Activated CD4-positive, alpha-beta T cell treated with anti-CD3 and anti-CD28 coated beads, Interleukin-2, amount 10 ng/mL, durations not matched to agents 7 days and 5 days (primary cell): ENCODE data around the gene GASK1A. TPM values are rescaled to one million over a fixed set of nuclear protein-coding genes. Genes with fewer than 3 reads are reported as not detected.

Experiments
- CTCF ChIA-PET: fragments of 350-600 bp; sonication (Branson Sonifier 250); formaldehyde crosslinking; loops from one replicate; lab custom pipeline; 2021; ENCODE audit warnings: antibody characterized with exemption; lab: Charles Lee
- POLR2A ChIA-PET: fragments of 350-600 bp; sonication (Branson Sonifier 250); formaldehyde crosslinking; loops from one replicate; lab custom pipeline; 2021; ENCODE audit warnings: antibody characterized with exemption; lab: Charles Lee
- DNase-seq: peaks from one replicate; pipeline ENCODE4 v3.0.0-alpha.2; 2020
- H3K27ac Mint-ChIP-seq: one replicate; pipeline ENCODE4 v1.8.0; 2021; ENCODE audit warnings: mild to moderate bottlenecking, moderate library complexity, mixed read lengths
- H3K27me3 Mint-ChIP-seq: one replicate; pipeline ENCODE4 v1.8.0; 2021; ENCODE audit warnings: mixed read lengths
- H3K36me3 Mint-ChIP-seq: one replicate; pipeline ENCODE4 v1.8.0; 2021; ENCODE audit warnings: low read depth, mixed read lengths
- H3K4me1 Mint-ChIP-seq: one replicate; pipeline ENCODE4 v1.8.0; 2021; ENCODE audit warnings: mixed read lengths
- H3K4me3 Mint-ChIP-seq: one replicate; pipeline ENCODE4 v1.8.0; 2021; ENCODE audit warnings: mild to moderate bottlenecking, moderate library complexity, mixed read lengths
- H3K9me3 Mint-ChIP-seq: one replicate; pipeline ENCODE4 v1.8.0; 2021; ENCODE audit warnings: mixed read lengths
- total RNA-seq, 2 experiments: library from RNA; stranded (reverse); gene quantifications; one replicate each; pipeline ENCODE4 v1.2.3, GENCODE V29; 2021

The GASK1A gene
- total RNA-seq, 2 experiments from 2014 or later: not detected

- Mint-ChIP-seq H3K27me3 (no peaks in the 10 kb centered on the region), H3K27ac (no peak overlapping the region), H3K36me3 (no peaks in the 10 kb centered on the region), H3K4me1 (no peaks in the 10 kb centered on the region), H3K9me3 (peaks cover 3% of the 10 kb centered on the region), H3K4me3 (no peak overlapping the region)
- CTCF ChIA-PET: interaction anchor here (1.5 kb wide), 1 partner anchor 8 kb away, joined by 5 read pairs; no protein-coding TSS in a partner anchor
- DNase-seq: no peak
- POLR2A ChIA-PET: no interaction called here
Measured at GRCh38 chr3:43031485-43031884, 52.4 kb downstream of the GASK1A start.

GRCh38 chr3:43031889-43032545, 52.9 kb downstream of the GASK1A start:
- Mint-ChIP-seq H3K36me3 (no peaks in the 10 kb centered on the region), H3K9me3 (peaks cover 2% of the 10 kb centered on the region), H3K4me3 (no peak overlapping the region), H3K4me1 (no peaks in the 10 kb centered on the region), H3K27ac (no peak overlapping the region), H3K27me3 (no peaks in the 10 kb centered on the region)
- DNase-seq: no peak
- CTCF ChIA-PET: interaction anchor here (1.5 kb wide), 1 partner anchor 8 kb away, joined by 5 read pairs; no protein-coding TSS in a partner anchor
- POLR2A ChIA-PET: no interaction called here

GRCh38 chr3:43032646-43033628, 53.8 kb downstream of the GASK1A start:
- peaks cover 1% of the 10 kb centered on the region for H3K4me1 Mint-ChIP-seq
- no peak overlapping the region for H3K4me3 Mint-ChIP-seq
- H3K36me3 Mint-ChIP-seq: no peaks in the 10 kb centered on the region
- DNase-seq: no peak
- ChIA-PET CTCF (interaction anchor here (0.6 to 1.5 kb wide), 2 partner anchors 9 to 26 kb away, joined by 3 to 5 read pairs; no protein-coding TSS in a partner anchor), POLR2A (no interaction called here)
- H3K27ac Mint-ChIP-seq: no peak overlapping the region
- H3K9me3 Mint-ChIP-seq: no peaks in the 10 kb centered on the region
- H3K27me3 Mint-ChIP-seq: no peaks in the 10 kb centered on the region

- no peaks in the 10 kb centered on the region for H3K27me3 Mint-ChIP-seq
- no peaks in the 10 kb centered on the region for H3K9me3 Mint-ChIP-seq
- peaks cover 8% of the 10 kb centered on the region for H3K4me1 Mint-ChIP-seq
- ChIA-PET CTCF (interaction anchor here (0.7 kb wide), 1 partner anchor 20 kb away, joined by 3 read pairs; no protein-coding TSS in a partner anchor), POLR2A (no interaction called here)
- no peak overlapping the region for H3K4me3 Mint-ChIP-seq
- no peak for DNase-seq
- no peaks in the 10 kb centered on the region for H3K36me3 Mint-ChIP-seq
- H3K27ac Mint-ChIP-seq: no peak overlapping the region
Measured at GRCh38 chr3:43034200-43034599, 55.1 kb downstream of the GASK1A start.

- Mint-ChIP-seq H3K4me3 (no peak overlapping the region), H3K9me3 (no peaks in the 10 kb centered on the region), H3K27ac (no peak overlapping the region), H3K4me1 (peaks cover 8% of the 10 kb centered on the region), H3K36me3 (no peaks in the 10 kb centered on the region), H3K27me3 (no peaks in the 10 kb centered on the region)
- ChIA-PET POLR2A (no interaction called here), CTCF (interaction anchor here (0.7 kb wide), 1 partner anchor 19 kb away, joined by 3 read pairs; no protein-coding TSS in a partner anchor)
- no peak for DNase-seq
Measured at GRCh38 chr3:43034911-43035310, 55.8 kb downstream of the GASK1A start.

- peaks cover 8% of the 10 kb centered on the region for H3K4me1 Mint-ChIP-seq
- no peaks in the 10 kb centered on the region for H3K36me3 Mint-ChIP-seq
- ChIA-PET POLR2A (no interaction called here), CTCF (interaction anchor here (1.8 kb wide), 1 partner anchor 14 kb away, joined by 6 read pairs; no protein-coding TSS in a partner anchor)
- H3K9me3 Mint-ChIP-seq: no peaks in the 10 kb centered on the region
- H3K4me3 Mint-ChIP-seq: no peak overlapping the region
- H3K27me3 Mint-ChIP-seq: no peaks in the 10 kb centered on the region
- no peak overlapping the region for H3K27ac Mint-ChIP-seq
- no peak for DNase-seq
Measured at GRCh38 chr3:43035801-43036365, 56.8 kb downstream of the GASK1A start.

- no peak overlapping the region for H3K27ac Mint-ChIP-seq
- no peaks in the 10 kb centered on the region for H3K27me3 Mint-ChIP-seq
- no peaks in the 10 kb centered on the region for H3K36me3 Mint-ChIP-seq
- POLR2A ChIA-PET: no interaction called here
- H3K9me3 Mint-ChIP-seq: no peaks in the 10 kb centered on the region
- CTCF ChIA-PET: interaction anchor here (1.8 kb wide), 1 partner anchor 15 kb away, joined by 6 read pairs; no protein-coding TSS in a partner anchor
- DNase-seq: no peak
- H3K4me3 Mint-ChIP-seq: no peak overlapping the region
- peaks cover 8% of the 10 kb centered on the region for H3K4me1 Mint-ChIP-seq
Measured at GRCh38 chr3:43036621-43037423, 57.7 kb downstream of the GASK1A start.

- ChIA-PET POLR2A (no interaction called here), CTCF (no interaction called here)
- Mint-ChIP-seq H3K27me3 (no peaks in the 10 kb centered on the region), H3K9me3 (no peaks in the 10 kb centered on the region), H3K27ac (no peak overlapping the region), H3K4me1 (peaks cover 8% of the 10 kb centered on the region), H3K36me3 (no peaks in the 10 kb centered on the region), H3K4me3 (no peak overlapping the region)
- no peak for DNase-seq
Measured at GRCh38 chr3:43038010-43038409, 58.9 kb downstream of the GASK1A start.

- Mint-ChIP-seq H3K36me3 (no peaks in the 10 kb centered on the region), H3K4me1 (peaks cover 8% of the 10 kb centered on the region), H3K9me3 (peaks cover 17% of the 10 kb centered on the region), H3K27me3 (no peaks in the 10 kb centered on the region), H3K4me3 (no peak overlapping the region), H3K27ac (no peak overlapping the region)
- no peak for DNase-seq
- ChIA-PET CTCF (no interaction called here), POLR2A (no interaction called here)
Measured at GRCh38 chr3:43041517-43041916, 62.4 kb downstream of the GASK1A start.

GRCh38 chr3:43043071-43043766, 64.1 kb downstream of the GASK1A start:
- DNase-seq: no peak
- H3K4me3 Mint-ChIP-seq: no peak overlapping the region
- H3K27ac Mint-ChIP-seq: no peak overlapping the region
- H3K27me3 Mint-ChIP-seq: no peaks in the 10 kb centered on the region
- peaks cover 4% of the 10 kb centered on the region for H3K4me1 Mint-ChIP-seq
- H3K36me3 Mint-ChIP-seq: no peaks in the 10 kb centered on the region
- POLR2A ChIA-PET: no interaction called here
- CTCF ChIA-PET: no interaction called here
- peaks cover 26% of the 10 kb centered on the region for H3K9me3 Mint-ChIP-seq

- DNase-seq: no peak
- Mint-ChIP-seq H3K27ac (no peak overlapping the region), H3K36me3 (no peaks in the 10 kb centered on the region), H3K9me3 (peaks cover 31% of the 10 kb centered on the region), H3K27me3 (no peaks in the 10 kb centered on the region), H3K4me3 (no peak overlapping the region), H3K4me1 (no peaks in the 10 kb centered on the region)
- ChIA-PET POLR2A (no interaction called here), CTCF (no interaction called here)
Measured at GRCh38 chr3:43043793-43044192, 64.7 kb downstream of the GASK1A start.
